GM08714 (cell line): ENCODE results near the gene NKAPD1.

Experiments used
- H3K4me3 ChIP-seq: fragments of 200-500 bp; sonication (Bioruptor generic); 2 replicates; pipeline ENCODE4 v1.5.1; 2014; ENCODE audit warnings: mild to moderate bottlenecking, low read length, inconsistent platforms
- ZNF274 ChIP-seq: IDR thresholded peaks from 2 replicates; pipeline ENCODE4 v1.6.1; 2012; ENCODE audit warnings: mild to moderate bottlenecking, low read depth, low read length

The NKAPD1 gene

DNA sequence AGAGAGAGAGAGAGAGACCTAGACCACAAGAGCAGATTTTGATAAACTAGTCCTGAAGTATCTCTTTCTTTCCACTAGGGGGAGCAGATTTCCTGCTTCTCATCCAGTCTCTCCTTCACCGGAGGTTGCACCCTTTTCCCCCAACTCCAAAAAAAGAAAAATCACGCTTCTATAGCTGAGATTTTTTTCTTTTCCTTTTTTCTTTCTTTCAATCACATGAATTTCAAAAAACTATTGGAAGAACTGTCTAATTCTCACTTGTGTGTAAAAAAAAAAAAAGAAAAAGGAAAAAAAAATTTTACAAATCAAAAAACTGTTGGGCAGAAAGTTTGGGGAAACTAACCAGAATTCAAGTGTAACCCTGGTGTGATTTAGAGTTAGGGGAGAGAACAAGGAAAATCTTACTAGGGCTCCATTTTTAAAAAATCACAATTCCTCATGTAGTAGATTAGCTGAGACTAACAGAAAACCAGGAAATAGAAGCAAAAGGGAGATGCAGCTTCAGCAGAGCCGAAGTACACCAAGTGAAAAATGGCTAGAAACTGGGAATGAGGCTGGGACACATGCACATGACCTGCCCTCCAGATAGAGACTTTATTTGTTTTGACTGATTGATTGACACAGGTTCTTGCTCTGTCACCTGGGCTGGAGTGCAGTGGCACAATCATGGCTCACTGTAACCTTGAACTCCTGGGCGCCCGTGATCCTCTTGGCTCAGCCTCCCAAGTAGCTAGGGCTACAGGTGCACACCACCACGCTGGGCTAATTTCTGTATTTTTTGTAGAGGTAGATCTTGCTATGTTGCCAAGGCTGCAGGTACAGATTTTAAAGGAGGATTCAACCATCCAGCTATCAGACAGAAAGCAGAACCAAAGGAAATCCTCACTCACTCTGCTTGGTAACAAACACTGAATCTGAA is 39.7 kb downstream of the NKAPD1 start:
- no peak for TF ChIP-seq ZNF274
- no peak overlapping the region for H3K4me3 ChIP-seq

DNA sequence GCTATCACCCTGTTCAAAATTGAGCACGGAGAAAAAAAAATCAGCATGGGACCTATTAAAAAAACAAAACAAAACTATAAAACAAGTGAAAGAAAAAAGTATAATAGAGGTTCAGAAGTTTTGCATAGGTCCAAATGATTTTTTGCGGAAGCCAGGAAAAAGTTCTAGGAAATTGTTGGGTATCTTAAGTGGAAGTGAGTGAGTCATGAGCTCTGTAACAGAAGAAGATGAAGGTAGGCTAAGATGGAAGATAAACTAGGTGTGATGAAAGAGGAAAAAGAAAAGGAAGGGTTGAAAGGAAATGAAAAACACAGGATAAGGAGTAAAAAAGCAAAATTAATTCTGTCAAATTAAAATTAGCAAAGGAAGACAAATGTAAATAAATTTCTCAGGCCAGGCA is 40.4 kb downstream of the NKAPD1 start:
- TF ChIP-seq ZNF274: no peak
- H3K4me3 ChIP-seq: no peak overlapping the region

DNA sequence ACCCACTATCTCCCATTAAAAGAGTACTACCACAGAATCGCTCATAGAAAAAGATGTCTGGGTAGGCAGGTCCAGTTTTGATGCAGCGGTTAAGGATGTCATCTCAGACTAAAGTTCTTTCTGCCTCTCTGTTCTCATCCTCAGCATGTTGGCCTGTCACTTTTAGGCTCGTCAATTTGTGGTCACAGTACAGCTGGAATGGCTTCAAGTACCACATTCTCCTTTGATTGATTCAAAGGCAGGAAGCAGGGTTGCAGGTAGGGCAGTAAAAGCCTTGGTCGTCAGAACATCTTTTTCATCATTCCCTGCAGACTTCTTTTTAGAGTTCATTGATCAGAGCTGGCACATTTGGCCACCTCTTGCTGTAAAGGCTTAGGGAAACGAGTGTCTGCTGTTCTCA is 41.3 kb downstream of the NKAPD1 start:
- no peak overlapping the region for H3K4me3 ChIP-seq
- TF ChIP-seq ZNF274: no peak

DNA sequence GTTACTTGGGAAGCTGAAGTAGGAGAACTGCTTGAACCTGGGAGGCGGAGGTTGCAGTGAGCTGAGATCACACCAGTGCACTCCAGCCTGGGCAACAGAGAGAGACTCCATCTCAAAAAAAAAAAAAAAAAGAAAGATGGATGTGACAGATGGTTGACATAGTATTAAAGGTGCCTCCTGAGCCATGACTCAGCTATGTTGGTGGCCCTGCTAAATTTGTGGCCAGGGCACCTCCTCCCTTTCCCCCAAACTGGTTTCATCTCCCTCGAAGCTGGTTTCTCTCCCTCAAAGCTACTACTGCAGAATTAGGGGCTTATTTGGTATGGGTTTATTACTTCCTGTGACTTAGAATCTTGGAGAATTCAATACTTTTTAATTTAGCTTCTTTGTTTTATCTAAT is 44.1 kb downstream of the NKAPD1 start:
- no peak overlapping the region for H3K4me3 ChIP-seq
- no peak for TF ChIP-seq ZNF274

DNA sequence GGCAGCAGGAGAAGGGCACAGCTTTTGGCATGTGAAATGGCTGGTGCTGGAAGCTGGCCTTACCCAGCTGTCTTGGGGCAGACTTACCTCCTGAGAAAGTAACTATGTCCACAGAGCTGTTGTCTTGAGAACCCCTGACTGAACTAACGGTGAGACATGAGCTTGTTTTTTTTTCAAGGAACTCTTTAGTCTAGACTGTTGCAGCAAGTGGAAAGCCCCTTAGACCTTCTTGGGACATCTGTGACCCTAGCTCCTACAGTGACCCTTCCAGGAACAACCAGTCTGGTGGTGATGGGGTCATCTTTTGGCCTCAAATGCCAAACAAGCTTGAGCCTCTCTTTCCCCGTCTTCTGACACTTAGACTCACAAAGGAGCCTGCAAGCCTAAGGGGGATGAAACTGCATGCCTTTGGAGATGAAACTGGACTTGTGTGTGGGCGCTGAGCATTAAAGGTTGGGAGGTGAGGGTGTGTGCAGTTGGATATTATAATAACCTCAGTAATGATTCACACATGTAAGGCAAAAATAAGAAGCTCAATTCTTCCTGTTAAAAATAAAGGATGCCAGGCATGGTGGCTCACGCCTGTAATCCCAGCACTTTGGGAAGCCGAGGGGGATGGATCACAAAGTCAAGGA is 48.0 kb downstream of the NKAPD1 start:
- no peak overlapping the region for H3K4me3 ChIP-seq
- TF ChIP-seq ZNF274: no peak

DNA sequence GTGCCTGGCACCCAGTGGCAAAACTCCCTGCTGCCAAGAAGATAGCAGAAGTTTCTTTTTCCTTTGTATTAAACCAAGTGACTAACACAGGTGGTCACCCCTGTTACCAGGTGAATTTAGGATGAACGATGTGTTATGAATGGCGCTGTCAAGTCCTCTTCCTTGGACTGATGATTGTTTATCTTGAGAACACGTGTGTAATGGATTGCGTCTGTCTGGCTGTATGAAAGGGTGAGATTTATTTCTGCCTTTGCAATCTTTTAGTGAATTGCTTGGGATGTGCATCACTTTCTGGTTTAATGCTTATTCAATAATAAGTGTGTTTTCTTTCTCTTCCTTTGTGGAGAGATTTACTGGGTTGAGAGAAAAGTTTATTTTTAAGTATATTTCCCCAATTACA is 49.0 kb downstream of the NKAPD1 start:
- TF ChIP-seq ZNF274: no peak
- no peak overlapping the region for H3K4me3 ChIP-seq

DNA sequence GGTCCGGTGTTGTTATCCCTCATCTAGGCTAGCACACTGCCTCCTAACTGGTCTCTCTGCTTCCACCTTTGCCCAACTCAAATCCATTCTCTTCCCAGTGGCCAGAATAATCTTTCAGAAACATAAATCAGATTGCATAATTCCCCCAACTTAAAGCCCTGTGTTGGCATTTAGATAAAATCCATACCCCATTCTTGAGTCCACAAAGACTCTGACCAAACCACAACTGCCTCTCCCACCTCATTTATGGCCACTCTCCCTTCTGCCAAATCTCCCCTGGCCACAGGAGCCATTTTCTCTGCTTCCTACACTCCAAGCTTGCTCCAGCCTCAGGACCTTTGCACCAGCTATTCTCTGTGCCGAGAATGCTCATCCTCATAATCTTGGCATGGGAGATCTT is 53.0 kb downstream of the NKAPD1 start:
- no peak overlapping the region for H3K4me3 ChIP-seq
- TF ChIP-seq ZNF274: no peak

DNA sequence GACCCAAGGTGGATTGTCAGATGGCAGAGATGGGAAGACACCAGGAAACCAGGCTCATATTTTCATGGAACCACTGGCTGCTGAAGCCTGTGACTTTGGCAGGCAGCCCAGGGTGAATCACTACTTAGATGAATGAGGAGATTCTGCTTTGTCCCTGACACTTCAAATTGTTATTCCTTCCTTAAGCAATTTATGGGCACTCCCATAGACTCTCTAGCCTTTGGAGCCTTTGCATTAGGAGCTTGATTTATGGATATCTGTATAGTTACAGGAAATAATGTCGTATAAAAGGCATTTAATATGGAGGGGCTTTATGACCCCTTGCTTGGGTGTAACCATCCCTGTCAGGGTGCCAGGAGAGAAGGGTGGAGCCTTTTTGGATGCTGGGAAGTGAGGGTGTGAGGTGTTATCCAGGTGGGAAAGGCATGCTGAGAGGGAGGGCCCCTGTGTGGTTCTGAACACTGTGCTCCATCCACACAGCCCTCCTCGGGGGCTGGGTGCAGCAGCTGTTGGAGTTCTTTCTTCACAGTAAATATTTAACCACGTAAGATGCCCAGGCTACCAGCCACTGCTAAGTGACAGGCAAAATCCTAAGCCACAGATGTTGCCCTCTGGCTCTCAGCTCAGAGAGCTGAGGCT is 54.5 kb downstream of the NKAPD1 start:
- no peak for TF ChIP-seq ZNF274
- no peak overlapping the region for H3K4me3 ChIP-seq

DNA sequence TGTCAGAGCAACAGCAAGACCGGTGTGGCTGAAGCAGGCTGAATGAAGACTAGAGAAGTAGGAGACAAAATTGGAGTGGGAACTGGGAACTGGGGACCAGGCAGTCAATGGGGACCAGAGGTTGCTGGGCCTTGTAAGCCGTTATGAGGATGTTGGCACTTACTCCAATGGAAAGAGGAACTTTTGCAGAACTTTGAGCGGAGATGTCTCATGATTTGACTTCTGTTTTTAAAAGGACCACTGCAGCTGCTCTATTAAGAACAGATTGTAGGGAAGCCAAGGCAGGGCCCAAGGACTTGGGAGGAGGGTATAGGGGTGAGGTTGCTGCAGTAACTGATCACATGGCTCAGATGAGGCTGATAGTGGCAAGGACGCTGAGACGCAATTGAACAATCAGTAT is 55.6 kb downstream of the NKAPD1 start:
- no peak overlapping the region for H3K4me3 ChIP-seq
- no peak for TF ChIP-seq ZNF274

DNA sequence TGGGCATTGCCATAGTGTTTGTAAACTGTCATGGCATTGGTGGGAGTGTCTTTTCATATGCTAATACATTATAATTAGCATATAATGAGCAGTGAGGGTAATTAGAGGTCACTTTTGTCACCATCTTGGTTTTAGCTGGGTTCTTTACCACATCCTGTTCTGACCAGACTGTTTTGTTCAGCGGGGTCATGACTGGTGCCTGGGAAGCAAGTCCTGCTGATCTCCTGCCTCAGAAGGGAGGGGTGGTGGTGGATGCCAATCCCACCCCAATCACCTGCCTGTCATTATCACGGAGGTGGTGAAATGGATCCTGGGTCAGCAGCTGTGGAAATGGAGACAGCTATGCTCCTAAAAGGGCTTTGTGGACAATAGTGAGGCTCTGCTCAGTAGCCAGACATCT is 58.6 kb downstream of the NKAPD1 start:
- no peak overlapping the region for H3K4me3 ChIP-seq
- TF ChIP-seq ZNF274: no peak

DNA sequence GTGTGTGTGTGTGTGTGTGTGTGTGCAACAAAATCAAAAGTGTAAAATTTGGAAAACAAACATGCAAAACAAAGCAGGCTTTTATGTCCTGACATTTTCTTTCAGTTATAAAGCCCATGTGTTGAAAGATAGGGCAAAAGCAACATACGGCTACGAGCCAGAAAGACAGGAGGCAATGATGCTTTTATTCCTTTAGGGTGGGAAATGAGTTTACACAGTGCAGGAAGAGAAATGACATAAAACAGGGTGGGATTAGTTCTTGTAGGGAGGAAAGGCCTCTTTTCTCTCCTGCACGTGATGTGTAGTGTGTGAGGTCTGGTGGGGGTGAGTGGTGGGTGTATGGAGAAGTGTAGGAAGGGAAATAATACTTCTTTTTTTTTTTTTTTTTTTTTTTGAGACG is 60.4 kb downstream of the NKAPD1 start:
- no peak overlapping the region for H3K4me3 ChIP-seq
- no peak for TF ChIP-seq ZNF274
